Smooth muscle cell (in vitro differentiated cells): Measurements from ENCODE around the gene GMDS. TPM values are rescaled to one million over a fixed set of nuclear protein-coding genes. Genes with fewer than 3 reads are reported as not detected.

Source experiments
- DNase-seq: peaks from one replicate; lab custom pipeline; 2025; ENCODE audit not compliant: unreplicated experiment; lab: John Stamatoyannopoulos, UW
- H2AFZ ChIP-seq: fragments of 200-600 bp; sonication (generic); 2 replicates; pipeline ENCODE4 v1.6.0; 2016; ENCODE audit warnings: antibody characterized with exemption, low read depth, mild to moderate bottlenecking
- H3F3A ChIP-seq: fragments of 200-600 bp; sonication (generic); 2 replicates; pipeline ENCODE4 v1.6.0; 2017; ENCODE audit warnings: antibody characterized with exemption, low read depth
- H3K27ac ChIP-seq: fragments of 200-600 bp; sonication (generic); 2 replicates; pipeline ENCODE4 v1.5.1; 2016; ENCODE audit warnings: low read depth, mild to moderate bottlenecking
- H3K27me3 ChIP-seq: fragments of 200-600 bp; sonication (generic); 2 replicates; pipeline ENCODE4 v1.6.1; 2016; ENCODE audit warnings: low read depth, mild to moderate bottlenecking
- H3K36me3 ChIP-seq: fragments of 200-600 bp; sonication (generic); 2 replicates; pipeline ENCODE4 v1.5.1; 2016; ENCODE audit warnings: low read depth
- H3K4me1 ChIP-seq: fragments of 200-600 bp; sonication (generic); 2 replicates; pipeline ENCODE4 v1.5.1; 2016; ENCODE audit warnings: low read depth
- H3K4me2 ChIP-seq: fragments of 200-600 bp; sonication (generic); 2 replicates; pipeline ENCODE4 v1.6.0; 2016; ENCODE audit warnings: mild to moderate bottlenecking
- H3K4me3 ChIP-seq: fragments of 200-600 bp; sonication (generic); 2 replicates; pipeline ENCODE4 v1.5.1; 2016; ENCODE audit warnings: mild to moderate bottlenecking
- H3K79me2 ChIP-seq: fragments of 200-600 bp; sonication (generic); 2 replicates; pipeline ENCODE4 v1.6.0; 2016; ENCODE audit warnings: low read depth, mild to moderate bottlenecking
- H3K9ac ChIP-seq: fragments of 200-600 bp; sonication (generic); 2 replicates; pipeline ENCODE4 v1.6.0; 2016; ENCODE audit warnings: low read depth
- H3K9me3 ChIP-seq: fragments of 200-600 bp; sonication (generic); replicated peaks from 2 replicates; pipeline ENCODE4 v1.5.1; 2016; ENCODE audit warnings: low read depth
- H4K20me1 ChIP-seq: fragments of 200-600 bp; sonication (generic); 2 replicates; pipeline ENCODE4 v1.6.0; 2016; ENCODE audit warnings: low read depth
- WGBS: methylation state at CpG from one replicate; pipeline ENCODE4 v1.1.7; 2016; ENCODE audit warnings: low lambda C conversion rate; 5-methylcytosine and 5-hydroxymethylcytosine counted together
- polyA plus RNA-seq: library from polyadenylated mRNA; unstranded; fragments of >200 nt; fragmentation: Nextera tagmentation; extraction: Ambion mirVana; gene quantifications from 2 replicates; pipeline ENCODE4 v1.2.1, GENCODE V29; 2016
- total RNA-seq: library from RNA; depleted of rRNA; stranded (reverse); fragments of >200 nt; gene quantifications from 2 replicates; pipeline ENCODE4 v1.2.3, GENCODE V29; 2014
- TF ChIP-seq, protein P1 (sequence below): fragments of 200-600 bp; sonication (generic); IDR thresholded peaks from 2 replicates; pipeline ENCODE4 v1.5.1; 2017; ENCODE audit warnings: borderline replicate concordance, mild to moderate bottlenecking, antibody characterized with exemption; ENCODE audit not compliant: insufficient read depth, poor library complexity, severe bottlenecking

GMDS gene
- total and polyA plus RNA-seq, 2 experiments from 2014 or later: 3.7 to 8.5 TPM

DNA sequence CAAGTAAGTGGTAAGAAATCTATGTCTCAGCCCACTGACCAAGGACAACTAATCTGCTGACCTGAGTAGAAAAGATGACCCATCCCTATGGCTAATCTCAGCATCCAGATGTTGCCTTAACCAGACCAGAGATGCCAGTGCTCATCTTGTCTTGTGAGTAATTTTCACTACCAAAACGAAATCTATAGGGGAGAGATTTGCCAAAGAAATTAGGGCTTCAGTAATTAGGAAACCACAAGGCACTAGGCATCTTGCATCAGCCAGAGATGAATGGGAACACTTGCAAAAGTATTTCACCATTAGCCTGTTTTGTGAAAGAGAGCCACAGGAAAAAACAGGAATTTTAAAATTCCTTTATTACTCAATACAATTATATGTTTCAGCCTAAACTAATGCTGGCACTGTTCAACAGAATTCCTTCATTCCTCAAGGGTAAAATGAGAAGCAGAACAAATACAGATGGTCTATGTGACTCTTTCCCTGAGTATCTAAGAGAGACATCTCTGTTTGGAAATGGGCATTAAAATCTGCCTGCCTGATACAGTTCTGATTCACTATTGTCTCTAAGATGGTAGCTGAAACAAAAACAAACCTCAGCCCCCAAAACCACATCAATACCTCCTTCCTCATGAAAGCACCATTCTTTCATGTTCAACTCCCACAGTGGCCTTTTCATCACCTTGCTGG lies 87.8 kb downstream of the GMDS start:
- 32% methylated on average over 1 of the region's 1 CpG for WGBS
- DNase-seq: no peak
- no peaks in the 10 kb centered on the region for H3K9me3 ChIP-seq
- no peaks in the 10 kb centered on the region for H3K36me3 ChIP-seq
- H3K9ac ChIP-seq: no peak overlapping the region
- no peak overlapping the region for H3K27ac ChIP-seq
- no peaks in the 10 kb centered on the region for H3K27me3 ChIP-seq
- H2AFZ ChIP-seq: no peak overlapping the region
- TF ChIP-seq, protein P1, sequence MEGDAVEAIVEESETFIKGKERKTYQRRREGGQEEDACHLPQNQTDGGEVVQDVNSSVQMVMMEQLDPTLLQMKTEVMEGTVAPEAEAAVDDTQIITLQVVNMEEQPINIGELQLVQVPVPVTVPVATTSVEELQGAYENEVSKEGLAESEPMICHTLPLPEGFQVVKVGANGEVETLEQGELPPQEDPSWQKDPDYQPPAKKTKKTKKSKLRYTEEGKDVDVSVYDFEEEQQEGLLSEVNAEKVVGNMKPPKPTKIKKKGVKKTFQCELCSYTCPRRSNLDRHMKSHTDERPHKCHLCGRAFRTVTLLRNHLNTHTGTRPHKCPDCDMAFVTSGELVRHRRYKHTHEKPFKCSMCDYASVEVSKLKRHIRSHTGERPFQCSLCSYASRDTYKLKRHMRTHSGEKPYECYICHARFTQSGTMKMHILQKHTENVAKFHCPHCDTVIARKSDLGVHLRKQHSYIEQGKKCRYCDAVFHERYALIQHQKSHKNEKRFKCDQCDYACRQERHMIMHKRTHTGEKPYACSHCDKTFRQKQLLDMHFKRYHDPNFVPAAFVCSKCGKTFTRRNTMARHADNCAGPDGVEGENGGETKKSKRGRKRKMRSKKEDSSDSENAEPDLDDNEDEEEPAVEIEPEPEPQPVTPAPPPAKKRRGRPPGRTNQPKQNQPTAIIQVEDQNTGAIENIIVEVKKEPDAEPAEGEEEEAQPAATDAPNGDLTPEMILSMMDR: no peak
- H4K20me1 ChIP-seq: no peaks in the 10 kb centered on the region
- H3F3A ChIP-seq: peaks cover 4% of the 10 kb centered on the region
- H3K4me1 ChIP-seq: no peaks in the 10 kb centered on the region
- no peak overlapping the region for H3K4me2 ChIP-seq
- H3K79me2 ChIP-seq: no peaks in the 10 kb centered on the region
- no peak overlapping the region for H3K4me3 ChIP-seq

DNA sequence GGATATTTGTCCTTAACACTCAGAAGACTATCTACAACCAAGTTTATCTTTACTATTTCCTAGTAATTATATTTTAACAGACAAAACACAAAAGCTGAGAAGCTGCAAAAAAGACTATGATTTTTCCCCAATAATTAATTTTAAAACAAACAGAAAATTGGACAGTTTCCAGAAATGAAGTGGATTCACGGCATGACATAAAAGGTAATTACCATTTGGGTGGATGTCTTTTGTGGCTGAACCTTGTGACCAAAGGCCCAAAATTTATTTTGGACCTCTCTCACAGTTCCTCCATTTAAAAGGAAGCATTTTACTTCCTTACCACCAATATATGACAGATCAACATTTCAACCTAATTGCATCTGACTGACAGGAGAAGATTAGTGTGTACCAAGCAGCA lies 90.2 kb downstream of the GMDS start:
- H2AFZ ChIP-seq: no peak overlapping the region
- no peak overlapping the region for H3K4me2 ChIP-seq
- H3K4me3 ChIP-seq: no peak overlapping the region
- H3K9ac ChIP-seq: no peak overlapping the region
- no peaks in the 10 kb centered on the region for H3K9me3 ChIP-seq
- H3K36me3 ChIP-seq: no peaks in the 10 kb centered on the region
- no peak overlapping the region for H3K27ac ChIP-seq
- TF ChIP-seq, protein P1: no peak
- H3K4me1 ChIP-seq: no peaks in the 10 kb centered on the region
- WGBS: 92% methylated on average over 1 of the region's 1 CpG
- H4K20me1 ChIP-seq: no peaks in the 10 kb centered on the region
- H3F3A ChIP-seq: no peaks in the 10 kb centered on the region
- no peak for DNase-seq
- H3K27me3 ChIP-seq: no peaks in the 10 kb centered on the region
- no peaks in the 10 kb centered on the region for H3K79me2 ChIP-seq

DNA sequence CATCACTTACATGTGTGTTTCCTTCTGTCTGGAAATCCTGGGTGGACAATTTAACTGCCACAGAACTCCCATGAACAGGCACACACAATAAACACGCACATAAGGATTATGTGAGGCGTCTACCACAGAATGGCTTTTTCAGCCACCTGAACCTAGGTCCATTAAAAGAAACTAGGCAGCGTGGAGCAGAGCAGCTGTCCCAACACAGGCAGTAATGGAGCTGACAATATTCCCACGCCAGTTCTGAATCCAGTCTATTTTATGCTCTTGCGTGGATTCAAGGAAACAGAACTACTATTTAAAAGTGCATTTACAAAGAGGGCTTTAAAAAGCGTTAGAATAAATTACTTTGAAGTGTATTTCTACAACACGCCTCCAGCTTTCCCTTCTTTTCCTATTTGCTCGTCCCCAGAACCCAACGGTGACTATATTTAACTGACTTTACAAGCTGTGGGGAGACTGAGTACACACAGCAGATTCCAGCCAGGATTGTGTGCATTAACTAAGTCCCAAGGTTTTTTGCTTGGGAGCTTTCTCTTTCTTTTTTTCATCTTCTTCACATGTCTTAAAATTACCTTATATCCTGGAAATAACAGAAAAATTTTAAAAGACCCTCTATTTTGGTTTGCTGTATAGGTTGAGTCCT lies 95.9 kb downstream of the GMDS start:
- TF ChIP-seq, protein P1: no peak
- Histone ChIP-seq H3K4me1 (no peaks in the 10 kb centered on the region), H3K79me2 (no peaks in the 10 kb centered on the region), H3K9ac (no peak overlapping the region), H2AFZ (no peak overlapping the region), H3K27me3 (no peaks in the 10 kb centered on the region), H3F3A (no peaks in the 10 kb centered on the region), H3K9me3 (no peaks in the 10 kb centered on the region), H3K4me3 (no peak overlapping the region), H3K36me3 (no peaks in the 10 kb centered on the region), H4K20me1 (no peaks in the 10 kb centered on the region), H3K27ac (no peak overlapping the region), H3K4me2 (peak overlapping the region; percentile 30)
- no peak for DNase-seq
- WGBS: 61% methylated on average over 9 of the region's 9 CpGs
